EH (cell line): ENCODE measurements around the gene SMPD4.
"Not testable (repeated sequence)": the region's sequence is repeated elsewhere in the genome, so short reads cannot be mapped to it uniquely, and the experiment has no call there.

Experiments
- DNase-seq: peaks from one replicate; pipeline ENCODE4 v3.0.0-alpha.2; 2015; ENCODE audit warnings: low read depth

Gene SMPD4

DNA sequence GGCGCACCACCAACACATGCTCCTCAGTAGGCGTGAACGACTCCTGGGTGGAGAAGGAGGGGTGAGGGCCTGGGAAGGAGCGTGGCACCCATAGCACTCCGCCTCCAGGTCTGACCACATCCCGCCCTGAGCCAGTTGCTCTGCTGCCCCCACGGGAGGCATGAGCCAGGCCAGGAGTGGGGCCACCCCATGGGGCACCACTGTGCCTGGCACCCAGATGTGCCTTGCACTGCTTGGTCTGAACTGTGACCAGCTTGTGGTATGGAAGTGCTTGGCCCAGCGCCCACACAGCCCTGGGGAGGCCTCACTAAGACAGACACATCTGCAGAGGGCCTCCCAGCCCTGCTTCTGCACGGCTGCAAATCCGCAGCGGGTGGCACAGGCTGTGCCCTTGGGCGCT lies 24.0 kb downstream of the SMPD4 start:
- DNase-seq = not testable (repeated sequence)

DNA sequence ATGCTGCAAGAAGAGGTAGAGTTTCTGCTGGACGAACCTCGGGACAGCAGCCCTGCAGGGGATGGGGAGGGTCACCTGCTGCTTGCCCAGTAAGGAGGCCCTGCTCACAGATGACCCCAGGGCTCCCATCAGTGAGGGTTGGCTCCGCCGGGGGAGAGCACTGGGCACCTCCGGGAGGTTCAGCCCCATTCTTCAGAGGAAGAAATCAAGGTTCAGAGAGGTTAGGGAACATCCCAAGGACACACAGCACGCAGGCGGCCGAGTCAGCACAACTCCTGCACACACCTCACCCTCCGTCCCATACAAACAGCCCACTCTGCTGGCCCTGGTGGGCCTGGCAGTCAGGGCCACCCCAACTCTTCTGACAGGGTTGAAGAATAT lies 24.8 kb downstream of the SMPD4 start:
- DNase-seq = no peak

GRCh38 chr2:130155956-130156623 lies 25.3 kb downstream of the SMPD4 start:
- peak; percentile 52 for DNase-seq

DNA sequence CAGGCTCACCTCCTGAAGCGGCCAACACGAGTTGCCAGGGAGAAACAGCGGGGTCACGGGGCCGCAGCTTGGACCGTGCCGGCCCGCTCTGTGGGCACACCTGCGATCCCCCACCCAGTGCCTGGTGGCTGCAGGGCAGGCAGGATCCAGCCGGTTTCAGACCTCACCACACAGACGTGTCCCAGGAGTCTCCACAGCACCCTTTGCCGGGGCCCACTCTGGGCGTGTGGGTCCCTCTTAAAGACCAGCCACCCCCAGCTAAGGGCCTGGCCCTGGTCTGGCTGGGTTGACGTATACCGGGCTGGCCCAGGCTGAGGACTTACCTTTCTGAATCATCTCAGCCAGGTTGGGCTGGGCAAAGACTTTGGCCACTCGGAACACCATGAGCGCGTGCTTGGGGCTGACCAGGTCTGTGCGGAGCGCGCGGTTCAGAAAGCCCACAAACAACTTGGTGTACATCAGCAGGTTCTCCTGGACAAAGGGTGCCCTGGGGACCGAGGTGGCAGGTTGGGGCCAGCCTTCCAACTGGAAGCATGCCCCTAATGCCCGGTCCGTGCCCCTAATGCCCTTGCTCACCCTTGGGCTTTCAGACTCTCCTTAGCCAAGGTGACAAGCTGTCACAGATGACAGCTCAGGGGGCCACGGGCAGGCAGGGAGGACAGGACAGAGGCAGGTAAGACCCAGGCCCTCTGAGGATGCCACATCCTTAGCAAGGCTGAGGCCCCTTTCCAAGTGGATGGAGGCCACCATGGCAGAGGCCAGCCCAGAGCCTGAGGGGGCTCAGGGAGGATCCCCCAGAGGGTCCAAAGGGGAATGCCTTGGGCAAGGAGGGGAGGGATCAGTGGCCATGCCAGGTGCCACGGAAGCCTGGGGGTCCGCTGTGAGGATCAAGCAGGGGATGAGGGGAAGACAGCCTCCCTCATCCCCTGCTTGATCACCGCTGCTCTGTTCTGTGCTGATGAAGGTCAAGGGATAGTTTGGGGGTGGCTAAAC lies 26.3 kb downstream of the SMPD4 start:
- no peak for DNase-seq

- DNase-seq = not testable (repeated sequence)
Observed at GRCh38 chr2:130154423-130154770, 27.0 kb downstream of the SMPD4 start.

DNA sequence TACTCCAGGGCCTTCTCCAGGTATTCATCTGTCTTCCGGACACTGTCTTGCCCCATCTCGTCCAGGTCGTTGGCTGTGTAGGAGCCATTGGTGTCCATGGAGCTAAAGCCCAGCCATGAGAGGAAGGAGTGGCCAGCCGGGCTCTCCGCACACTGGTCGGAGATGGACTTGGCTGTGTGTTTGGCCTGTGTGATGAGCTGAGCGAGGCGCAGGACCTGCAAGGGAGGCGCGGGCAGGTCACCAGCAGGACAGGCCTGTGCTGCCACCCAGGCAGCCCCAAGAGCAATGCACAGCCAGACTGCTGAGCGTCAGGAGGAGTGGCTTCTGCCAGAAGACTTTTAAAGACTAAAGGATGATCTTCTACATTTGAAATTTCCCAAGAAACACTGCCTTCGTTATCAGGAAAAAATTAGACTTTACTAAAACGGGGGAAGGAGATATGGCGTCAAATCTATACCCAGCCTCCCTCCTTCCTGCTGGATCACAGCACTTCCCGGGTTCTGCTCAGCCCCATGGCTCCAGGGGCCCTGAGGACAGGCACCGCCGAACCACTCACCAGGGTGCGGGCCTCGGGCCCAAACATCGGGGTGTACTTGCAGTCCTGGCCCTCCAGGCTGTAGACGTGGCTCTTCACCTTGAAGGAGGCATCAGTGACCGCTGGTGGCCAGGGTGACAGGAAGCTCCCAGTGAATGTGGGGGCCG lies 27.5 kb downstream of the SMPD4 start:
- DNase-seq = not testable (repeated sequence)

DNA sequence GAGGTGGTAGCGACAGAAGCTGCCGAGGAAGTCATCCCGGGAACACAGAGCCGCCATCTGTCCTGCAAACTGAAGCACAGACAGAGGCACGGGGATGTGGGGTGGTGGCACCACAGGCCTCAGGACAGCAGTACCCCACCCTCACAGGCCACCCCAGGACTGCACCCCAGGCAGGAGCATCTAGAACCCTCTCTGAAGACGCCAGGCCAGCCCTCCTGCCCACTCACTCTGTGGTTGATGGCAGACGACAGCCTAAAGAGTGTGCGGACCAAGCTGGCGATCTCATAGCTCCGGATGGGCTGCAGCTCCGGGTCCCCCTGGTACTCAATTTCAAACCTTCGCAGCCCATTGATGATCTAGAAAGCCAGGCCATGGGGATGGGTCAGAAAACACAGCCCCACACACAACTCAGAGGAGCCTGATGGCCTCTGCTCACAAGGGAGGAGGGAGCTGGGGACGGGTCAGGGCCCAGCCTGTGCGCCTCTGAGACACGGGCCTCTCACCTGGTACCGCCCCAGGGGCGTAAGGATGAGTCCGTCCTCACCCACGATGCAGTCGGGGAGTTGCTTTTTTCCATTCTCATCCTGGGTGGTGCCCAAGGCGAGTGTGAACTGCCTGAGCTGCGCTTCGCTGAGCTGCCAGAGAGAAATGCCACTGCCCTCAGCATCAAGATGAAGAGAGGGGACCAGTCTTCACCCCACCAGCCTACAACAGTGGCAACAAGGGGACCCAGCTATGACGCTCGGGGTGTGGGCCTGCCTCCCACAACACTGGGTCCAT lies 28.4 kb downstream of the SMPD4 start:
- no peak for DNase-seq

DNA sequence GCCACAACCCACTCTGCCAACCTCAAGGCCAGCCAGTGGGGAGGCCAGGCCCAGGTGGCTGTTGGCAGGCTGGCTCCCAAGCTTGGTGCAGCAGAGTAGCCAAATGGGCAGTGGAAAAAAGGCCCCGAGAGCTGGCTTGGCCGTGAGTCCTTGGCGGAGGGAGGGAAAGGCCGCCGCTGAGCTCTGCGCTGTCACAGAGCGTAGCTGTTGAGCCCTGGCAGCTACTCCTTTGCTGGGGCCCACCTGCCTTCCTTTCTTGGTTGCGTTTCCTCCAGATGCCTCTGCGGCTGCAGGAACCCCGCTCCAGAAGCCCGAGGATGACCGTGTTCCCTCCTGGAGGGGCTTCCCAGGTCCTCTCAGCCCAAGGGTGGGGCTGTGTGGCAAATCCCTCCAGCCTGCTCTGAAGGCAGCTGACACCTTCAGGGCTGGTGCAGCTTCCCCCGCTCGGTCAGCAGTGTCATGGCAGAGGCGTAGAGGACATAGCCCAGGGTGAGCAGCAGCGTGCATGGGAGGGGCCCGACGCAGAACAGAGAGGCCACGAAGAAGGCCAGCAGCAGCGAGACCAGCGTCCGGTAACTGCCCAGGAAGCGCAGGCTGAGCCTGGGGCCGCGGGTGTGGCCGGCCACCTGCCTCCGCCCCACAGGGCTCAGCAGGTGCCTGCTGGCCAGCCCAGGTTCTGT lies 29.1 kb downstream of the SMPD4 start:
- DNase-seq = not testable (repeated sequence)

GRCh38 chr2:130151145-130151512 lies 30.3 kb downstream of the SMPD4 start:
- DNase-seq = not testable (repeated sequence)

- DNase-seq = no peak
Observed at GRCh38 chr2:130150181-130151144, 30.9 kb downstream of the SMPD4 start.

DNA sequence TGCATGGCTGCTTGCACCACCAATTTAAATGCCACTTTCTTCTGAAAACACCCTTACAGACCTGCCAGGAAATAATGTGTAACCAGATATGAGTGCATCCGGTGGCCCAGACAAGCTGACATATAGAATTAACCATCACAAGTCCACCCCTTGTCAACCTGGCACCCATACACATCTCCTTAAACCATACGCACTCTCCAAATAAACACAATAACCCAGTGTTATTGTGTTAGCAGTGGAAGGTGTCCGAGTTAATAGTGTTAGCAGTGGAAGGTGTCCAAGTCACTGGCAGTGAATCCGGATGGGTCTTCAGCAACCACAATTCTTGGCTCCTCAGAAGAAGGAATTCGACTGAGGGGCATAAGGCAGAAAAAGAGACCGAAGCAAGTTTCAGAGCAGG lies 32.9 kb downstream of the SMPD4 start:
- DNase-seq = not testable (repeated sequence)

GRCh38 chr2:130145006-130145414 lies 36.4 kb downstream of the SMPD4 start, which contains the start of gene CCDC74B:
Gene CCDC74B, minus strand, starts transcription at chr2:130145112. Its CDS starts 116 bp downstream, at chr2:130144996.
- peak; percentile 70 for DNase-seq

DNA sequence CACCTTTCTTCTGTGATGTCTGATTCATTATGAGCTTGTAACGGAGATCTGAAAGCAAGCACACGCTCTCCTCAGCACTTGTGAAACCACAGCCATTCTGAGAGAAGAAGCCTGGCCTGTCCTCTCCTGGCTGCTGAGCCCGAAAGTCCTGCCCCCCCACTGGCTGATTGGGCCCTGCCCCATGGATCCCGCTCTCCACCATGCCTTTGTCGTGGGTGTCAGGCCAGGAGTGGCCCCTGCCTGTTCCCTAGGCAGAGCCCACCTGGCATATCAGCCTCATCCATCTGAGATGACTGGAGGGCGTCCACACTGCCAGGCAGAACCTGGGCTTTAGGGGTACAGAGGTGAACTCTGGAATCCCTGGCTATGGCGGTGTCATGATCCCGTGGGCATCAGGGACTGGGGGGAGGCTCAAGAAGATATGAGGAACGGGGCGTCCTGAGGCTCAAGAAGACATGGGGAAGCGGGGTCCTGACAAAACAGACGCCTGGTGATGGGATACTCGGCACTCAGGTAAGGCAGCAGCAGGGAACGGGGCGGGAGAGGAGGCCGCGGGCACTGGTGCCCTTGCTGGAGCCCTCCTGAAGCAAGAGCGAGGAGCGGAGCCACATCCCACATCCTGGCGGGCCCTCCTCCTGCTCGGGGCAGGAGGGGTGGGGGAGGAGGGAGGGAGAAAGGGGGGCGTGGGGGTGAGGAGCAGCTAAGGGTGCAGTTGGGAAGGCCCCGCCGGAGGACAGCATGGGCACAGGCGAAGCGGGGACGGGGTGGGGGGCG lies 37.9 kb downstream of the SMPD4 start:
- DNase-seq = not testable (repeated sequence)

GRCh38 chr2:130142396-130143265 lies 38.8 kb downstream of the SMPD4 start:
- DNase-seq = not testable (repeated sequence)

DNA sequence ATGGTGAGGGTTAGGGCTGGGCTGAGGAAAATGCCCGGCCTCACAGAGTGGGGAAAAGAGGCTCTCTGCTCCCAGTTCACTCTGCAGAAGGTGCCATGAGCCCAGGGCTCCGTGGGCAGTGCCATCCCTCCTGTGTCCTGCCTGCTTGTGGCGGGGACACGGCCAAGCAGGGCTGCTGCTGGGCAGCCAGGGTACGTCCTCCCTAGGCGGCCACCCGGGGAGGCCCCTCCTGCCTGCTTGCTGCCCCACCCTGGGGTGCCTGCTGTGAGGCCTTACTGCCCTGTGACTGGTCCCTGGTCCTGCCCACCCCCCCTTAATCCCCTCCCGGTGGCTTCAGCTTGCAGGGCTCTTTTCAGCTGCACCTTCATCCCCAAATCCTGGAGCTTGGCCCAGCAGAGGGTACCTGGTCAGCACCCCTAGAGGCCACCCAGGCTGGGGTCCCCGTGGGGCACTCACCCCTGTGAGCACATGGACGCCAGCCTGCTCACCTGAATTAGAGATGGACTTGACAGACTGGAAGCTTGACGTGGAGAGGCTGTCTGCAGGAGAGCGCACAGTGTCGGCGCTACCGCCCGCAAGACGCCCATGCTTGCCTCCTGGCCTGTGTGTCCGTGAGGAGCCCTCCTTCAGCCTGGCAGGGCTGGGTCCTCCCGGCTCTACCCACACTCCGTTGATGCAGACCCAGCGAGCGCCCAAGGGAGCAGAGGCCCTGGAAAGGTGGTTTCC lies 39.6 kb downstream of the SMPD4 start:
- not testable (repeated sequence) for DNase-seq

DNA sequence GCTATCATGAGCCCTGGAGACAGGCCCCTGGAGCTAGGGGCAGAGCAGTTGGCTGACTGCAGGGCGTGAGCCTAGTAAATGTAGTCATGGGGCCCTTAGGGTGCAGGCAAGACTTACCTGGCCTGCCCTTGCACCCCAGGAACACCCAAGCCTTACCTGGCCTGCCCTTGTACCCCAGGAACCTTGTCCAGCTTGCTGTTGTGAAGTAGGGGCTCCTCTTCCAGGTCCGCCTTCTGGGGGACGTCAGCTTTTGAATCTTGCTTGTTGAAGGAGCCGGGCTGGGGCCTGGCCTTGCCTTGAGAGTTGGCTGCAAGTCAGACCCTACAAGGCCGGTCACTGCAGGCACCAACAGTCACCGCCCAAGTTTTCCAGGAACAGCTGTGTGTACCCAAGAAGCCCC lies 40.4 kb downstream of the SMPD4 start:
- not testable (repeated sequence) for DNase-seq

DNA sequence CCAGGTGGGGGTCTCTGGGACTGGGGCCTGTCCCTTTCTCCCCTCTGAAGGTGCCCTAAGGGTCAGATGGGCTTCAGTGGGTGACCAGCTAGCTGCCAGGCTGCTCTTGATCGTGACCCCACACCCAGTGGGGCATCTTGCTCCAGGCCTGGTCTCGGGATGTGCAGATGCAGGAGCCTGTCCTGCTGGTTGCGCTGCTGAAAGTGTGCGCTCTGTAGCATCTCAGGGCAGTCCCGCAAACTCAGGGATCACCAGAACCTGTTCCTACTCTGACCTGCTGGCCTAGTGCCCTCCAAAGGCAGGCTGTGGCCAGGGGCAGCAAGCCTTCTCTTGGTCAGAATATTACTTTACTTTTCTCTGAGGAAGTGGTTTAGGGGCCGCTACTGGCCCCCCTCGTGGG lies 40.9 kb downstream of the SMPD4 start:
- not testable (repeated sequence) for DNase-seq
